Left renal cortex interstitium (tissue), 4 donors: Measurements from ENCODE around the gene IQCF5. TPM values are rescaled to one million over a fixed set of nuclear protein-coding genes. Genes with fewer than 3 reads are reported as not detected.
"Not testable (repeated sequence)": the region's sequence is repeated elsewhere in the genome, so short reads cannot be mapped to it uniquely, and the experiment has no call there.

Source experiments
- DNase-seq, 4 donors: peaks; one replicate each; pipeline ENCODE4 v3.0.0-alpha.2; 2013; ENCODE audit warnings: low read depth in 4 of 4, low spot score in 2 of 4, missing footprints in 1 of 4
- polyA plus RNA-seq, 4 donors: library from polyadenylated mRNA; unstranded; fragments of 120-200 nt; gene quantifications; one replicate each; pipeline ENCODE4 v1.2.1, GENCODE V29; 2013; ENCODE audit not compliant: insufficient read length in 4 of 4

The IQCF5 gene
- polyA plus RNA-seq, 4 donors: not detected

GRCh38 chr3:51869304-51869703 is 6.1 kb downstream of the IQCF5 start:
- DNase-seq: no peak

- not testable (repeated sequence) for DNase-seq
Measured at GRCh38 chr3:51868896-51869295, 6.5 kb downstream of the IQCF5 start.

- no peak for DNase-seq
Measured at GRCh38 chr3:51862886-51863285, 12.5 kb downstream of the IQCF5 start.

GRCh38 chr3:51860703-51861665 is 14.4 kb downstream of the IQCF5 start, which contains the start of gene IQCF2:
Gene IQCF2, plus strand, starts transcription at chr3:51861615. Its CDS starts 52 bp downstream, at chr3:51861667.
- DNase-seq: no peak

- not testable (repeated sequence) for DNase-seq
Measured at GRCh38 chr3:51855411-51855810, 20.0 kb downstream of the IQCF5 start.

GRCh38 chr3:51845129-51845528 is 30.3 kb downstream of the IQCF5 start:
- no peak for DNase-seq

- no peak for DNase-seq
Measured at GRCh38 chr3:51836606-51837005, 38.8 kb downstream of the IQCF5 start.

GRCh38 chr3:51830836-51831385 is 44.5 kb downstream of the IQCF5 start:
- no peak for DNase-seq

GRCh38 chr3:51830345-51830744 is 45.1 kb downstream of the IQCF5 start:
- DNase-seq: no peak

GRCh38 chr3:51828297-51828696 is 47.1 kb downstream of the IQCF5 start:
- no peak for DNase-seq

Other genes with a start within 250 kb of the IQCF5 start
- 10 to 100 TPM; 60.2 to 76.8 (median 66.8) TPM for gene TEX264, start 204.3 kb downstream of the IQCF5 start, polyA plus RNA-seq
- under 1 TPM; 0.51 to 0.73 (median 0.59) TPM for gene GRM2, start 168.5 kb downstream of the IQCF5 start, polyA plus RNA-seq
- not detected for gene IQCF6, start 96.4 kb downstream of the IQCF5 start, polyA plus RNA-seq
- gene IQCF2, start 14.0 kb downstream of the IQCF5 start, polyA plus RNA-seq: not detected
- gene IQCF1, start 27.8 kb upstream of the IQCF5 start, polyA plus RNA-seq: not detected
- 10 to 100 TPM; 18.0 to 24.5 (median 21.3) TPM for gene RRP9, start 66.3 kb upstream of the IQCF5 start, polyA plus RNA-seq
- gene PARP3, start 66.8 kb upstream of the IQCF5 start, polyA plus RNA-seq: 10 to 100 TPM; 14.6 to 22.7 (median 20.0) TPM
- under 1 TPM; 0.37 to 0.83 (median 0.59) TPM for gene GPR62, start 79.8 kb upstream of the IQCF5 start, polyA plus RNA-seq
- 10 to 100 TPM; 51.1 to 83.6 (median 70.1) TPM for gene PCBP4, start 91.9 kb upstream of the IQCF5 start, polyA plus RNA-seq
- 10 to 100 TPM; 82.8 to 96.5 (median 85.3) TPM for gene ABHD14B, start 98.4 kb upstream of the IQCF5 start, polyA plus RNA-seq
- 10 to 100 TPM; 24.2 to 36.6 (median 29.8) TPM for gene ABHD14A, start 99.5 kb upstream of the IQCF5 start, polyA plus RNA-seq
- 100 to 1,000 TPM in 3 of 4 donors, 10 to 100 TPM in 1; 98.5 to 137 (median 115) TPM for gene ACY1, start 107.9 kb upstream of the IQCF5 start, polyA plus RNA-seq
- 1,000 to 10,000 TPM; 1,583 to 1,933 (median 1,778) TPM for gene RPL29, start 120.3 kb upstream of the IQCF5 start, polyA plus RNA-seq
- gene DUSP7, start 181.0 kb upstream of the IQCF5 start, polyA plus RNA-seq: 10 to 100 TPM; 14.6 to 21.5 (median 18.2) TPM